ENCODE measurements around the gene TESK1. TPM values are rescaled to one million over a fixed set of nuclear protein-coding genes. Genes with fewer than 3 reads are reported as not detected.

TESK1 gene
- total RNA-seq, 6 donors from 2014 or later = 36.9 to 61.9 (median 43.6) TPM

DNA sequence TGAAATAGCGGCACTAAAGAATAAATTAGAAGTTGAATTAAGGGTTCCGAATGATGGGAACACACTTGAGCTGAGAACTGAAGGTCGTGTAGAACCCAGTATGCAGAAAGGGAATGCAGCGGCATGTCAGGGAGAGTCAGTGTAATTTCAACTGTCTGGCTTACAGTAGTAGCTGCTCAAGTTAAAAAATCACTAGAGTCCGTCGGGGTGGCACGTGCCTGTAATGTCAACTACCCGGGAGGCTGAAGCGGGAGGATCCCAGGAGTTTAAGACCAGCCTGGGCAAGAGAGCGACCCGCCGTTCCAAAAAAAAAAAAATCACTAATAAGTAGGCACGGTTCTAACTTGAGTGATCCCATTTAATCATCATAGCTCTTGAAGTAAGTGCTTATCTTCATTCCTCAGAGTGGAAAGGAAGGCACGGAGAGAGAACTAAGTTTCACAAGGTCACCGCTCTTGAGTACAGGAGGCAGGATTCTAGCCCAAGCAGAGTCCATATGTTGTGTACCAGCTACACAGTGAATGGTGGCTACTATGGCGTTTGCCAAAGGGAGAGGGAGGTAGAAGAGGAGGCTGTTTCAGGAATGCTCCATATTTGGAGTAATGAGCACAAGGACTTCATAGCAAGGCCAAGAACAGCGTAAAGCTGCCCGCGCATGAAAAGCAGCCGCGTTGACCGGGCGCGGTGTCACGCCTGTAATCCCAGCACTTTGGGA is 51.9 kb downstream of the TESK1 start:
- TF ChIP-seq EP300 (IDR thresholded peaks at IDR 0.05) = no peak
- no peak for TF ChIP-seq POLR2A (IDR thresholded peaks at IDR 0.05)
- peak in 1 of 2 donors; percentile 6 for TF ChIP-seq POLR2AphosphoS5 (IDR thresholded peaks at IDR 0.05)
- TF ChIP-seq CTCF (IDR thresholded peaks at IDR 0.05) = no peak
- no peaks in the 10 kb centered on the region for H3K9me3 ChIP-seq
- H3K27me3 ChIP-seq = no peaks in the 10 kb centered on the region
- DNase-seq (peak in 1 of 2 donors; percentile 36), ATAC-seq (ENCODE audit: low FRiP score in 2 of 2) (peak; percentile 32 to 42)
- H3K4me1 ChIP-seq = peaks cover 22 to 54% (median 35%) of the 10 kb centered on the region in 4 donors
- H3K36me3 ChIP-seq = peaks cover 0 to 22% (median 12%) of the 10 kb centered on the region in 4 donors
- WGBS, 2 donors = 30 to 36% methylated on average over 24 to 25 of the region's 25 CpGs
- H3K4me3 ChIP-seq = peak overlapping the region in 3 of 4 donors; percentile 68 to 90 (median 86)
- peak overlapping the region; percentile 97 to 99 (median 98) for H3K27ac ChIP-seq

DNA sequence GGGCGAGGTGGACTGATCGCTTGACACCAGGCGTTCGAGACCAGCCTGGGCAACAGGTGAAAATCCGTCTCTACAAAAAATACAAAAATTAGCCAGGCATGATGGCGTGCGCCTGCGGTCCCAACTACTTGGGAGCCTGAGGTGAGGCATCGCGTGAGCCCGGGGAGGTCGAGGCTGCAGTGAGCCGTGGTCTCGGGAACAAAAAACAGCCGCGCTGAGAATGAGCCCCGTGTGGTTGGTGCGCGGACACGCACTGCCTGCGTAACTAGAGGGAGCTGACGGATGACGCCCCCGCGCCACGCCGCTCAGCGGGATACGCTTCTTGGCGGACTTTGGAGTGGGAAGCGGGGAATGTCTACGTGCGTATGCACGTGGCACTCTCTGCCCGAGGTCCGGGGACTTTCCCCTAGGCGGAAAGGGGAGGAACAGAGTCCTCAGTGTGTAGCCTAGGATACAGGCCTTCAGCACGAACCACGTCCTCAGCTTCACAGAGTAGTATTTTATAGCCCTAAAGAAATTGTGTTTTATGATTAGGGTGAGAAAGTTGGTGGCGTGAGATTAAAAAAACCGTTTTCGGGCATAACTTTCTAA is 52.6 kb downstream of the TESK1 start, which contains the start of gene RMRP:
TSS of gene RMRP (minus strand) at position 474 of the 591 bp plus-strand sequence.
- Histone ChIP-seq H3K27me3 (no peaks in the 10 kb centered on the region), H3K4me3 (peak within 1 kb of the TSS; percentile 68 to 97 (median 88)), H3K9me3 (no peaks in the 10 kb centered on the region), H3K4me1 (peaks cover 20 to 55% (median 34%) of the 10 kb centered on the region in 4 donors), H3K36me3 (peaks cover 0 to 26% (median 12%) of the 10 kb centered on the region in 4 donors), H3K27ac (peak within 1 kb of the TSS; percentile 97 to 99 (median 98))
- WGBS, 2 donors = 0 to 2% methylated on average over 38 to 42 of the region's 42 CpGs
- TF ChIP-seq EP300 (IDR thresholded peaks at IDR 0.05) (peak in 2 of 4 donors; percentile 55 to 94), POLR2AphosphoS5 (IDR thresholded peaks at IDR 0.05) (peak; percentile 93 to 95), POLR2A (IDR thresholded peaks at IDR 0.05) (peak in 2 of 4 donors; percentile 46 to 50), CTCF (IDR thresholded peaks at IDR 0.05) (peak in 5 of 6 experiments; percentile 31 to 90 (median 68))
- peak; percentile 97 to 98 for ATAC-seq (ENCODE audit: low FRiP score in 2 of 2)
- peak; percentile 97 to 98 for DNase-seq

GRCh38 chr9:35658137-35658967 is 53.3 kb downstream of the TESK1 start, which contains the start of gene CCDC107:
CCDC107 (plus strand) TSS chr9:35658292; CDS start chr9:35658380, 88 bp downstream.
- H3K27ac ChIP-seq = peak within 1 kb of the TSS; percentile 97 to 99 (median 98)
- H3K4me1 ChIP-seq = peaks cover 16 to 48% (median 29%) of the 10 kb centered on the region in 4 donors
- peaks cover 0 to 26% (median 12%) of the 10 kb centered on the region in 4 donors for H3K36me3 ChIP-seq
- peak within 1 kb of the TSS; percentile 68 to 97 (median 88) for H3K4me3 ChIP-seq
- ATAC-seq (ENCODE audit: low FRiP score in 2 of 2) (peak; percentile 95), DNase-seq (peak; percentile 84 to 97)
- 0 to 1% methylated on average over 19 to 61 of the region's 67 CpGs for WGBS, 2 donors
- H3K9me3 ChIP-seq = no peaks in the 10 kb centered on the region
- H3K27me3 ChIP-seq = no peaks in the 10 kb centered on the region
- TF ChIP-seq POLR2AphosphoS5 (IDR thresholded peaks at IDR 0.05) (peak; percentile 84 to 88), CTCF (IDR thresholded peaks at IDR 0.05) (peak; percentile 46 to 86 (median 73)), POLR2A (IDR thresholded peaks at IDR 0.05) (peak in 3 of 4 donors; percentile 88 to 97 (median 94)), EP300 (IDR thresholded peaks at IDR 0.05) (peak in 1 of 4 donors; percentile 1)

- peaks cover 16 to 47% (median 29%) of the 10 kb centered on the region in 4 donors for H3K4me1 ChIP-seq
- WGBS, 2 donors = 0 to 4% methylated on average over 2 of the region's 2 CpGs
- no peaks in the 10 kb centered on the region for H3K9me3 ChIP-seq
These were observed 53.8 kb downstream of the TESK1 start for GRCh38 chr9:35658968-35659220.

More at GRCh38 chr9:35658968-35659220, 53.8 kb downstream of the TESK1 start:
- H3K27ac ChIP-seq = peak overlapping the region; percentile 97 to 99 (median 98)
- DNase-seq (no peak), ATAC-seq (ENCODE audit: low FRiP score in 2 of 2) (peak in 1 of 2 donors; percentile 1)
- H3K36me3 ChIP-seq = peaks cover 0 to 26% (median 12%) of the 10 kb centered on the region in 4 donors
- H3K27me3 ChIP-seq = no peaks in the 10 kb centered on the region
- peak overlapping the region; percentile 68 to 97 (median 88) for H3K4me3 ChIP-seq
- TF ChIP-seq POLR2A (IDR thresholded peaks at IDR 0.05) (no peak), POLR2AphosphoS5 (IDR thresholded peaks at IDR 0.05) (no peak), CTCF (IDR thresholded peaks at IDR 0.05) (no peak), EP300 (IDR thresholded peaks at IDR 0.05) (no peak)

All from upper lobe of left lung (tissue), 6 donors.